Heart left ventricle (tissue), 13 donors: ENCODE measurements around the gene AFAP1.

ENCODE experiments used
- CTCF ChIP-seq, 12 donors: fragments of 200-600 bp; sonication (generic) in 4 of 12; IDR thresholded peaks; one replicate each; pipeline versions ENCODE4 v1.5.0 to v1.8.0; 2018 to 2022; ENCODE audit warnings: antibody characterized with exemption in 12 of 12, mild to moderate bottlenecking in 5 of 12
- POLR2A ChIP-seq, 2 donors: fragments of 450-650 bp; IDR thresholded peaks; one replicate each; pipeline ENCODE4 v1.6.1; 2017; ENCODE audit warnings: antibody characterized with exemption in 2 of 2, mild to moderate bottlenecking in 2 of 2, moderate library complexity in 2 of 2
- donor health status: ischemic (EF 13 %, LVEDD 7.1; RV severe dilation, severe dysfunction).
- donor health status: DM: no; HTN: yes; CAD: no.
- donor health status: DM: no; HTN: no; CAD: no.
- donor health status: ischemic (EF 25% LVEDD 6.9; RV normal size, moderate dysfunction).
- donor health status: ischemic (EF 25% LVEDD 5.7; RV mildly dilated, moderate dysfunction).
- donor health status: ischemic (EF 35%, LVEDD 5.7; RV mildly dilated, moderate dysfunction).
- donor health status: nonischemic (EF 11% LVEDD 7.7; RV severe dilation, severe dysfunction).
- donor health status: DM: yes; HTN: yes; CAD: no.
- donor health status: PGD.
- donor health status: ischemic (EF 29% LVEDD 5.4; RV normal size, mild dysfunction).
- donor health status: nonischemic (EF 23%, LVEDD 6.1; RV moderate dilation, normal function).

GRCh38 chr4:7783541-7783940 lies 156.1 kb downstream of the AFAP1 start:
- TF ChIP-seq CTCF (IDR thresholded peaks at IDR 0.05) (no peak), POLR2A (IDR thresholded peaks at IDR 0.05) (no peak)
